ENCODE data around the gene MON2.

DNA sequence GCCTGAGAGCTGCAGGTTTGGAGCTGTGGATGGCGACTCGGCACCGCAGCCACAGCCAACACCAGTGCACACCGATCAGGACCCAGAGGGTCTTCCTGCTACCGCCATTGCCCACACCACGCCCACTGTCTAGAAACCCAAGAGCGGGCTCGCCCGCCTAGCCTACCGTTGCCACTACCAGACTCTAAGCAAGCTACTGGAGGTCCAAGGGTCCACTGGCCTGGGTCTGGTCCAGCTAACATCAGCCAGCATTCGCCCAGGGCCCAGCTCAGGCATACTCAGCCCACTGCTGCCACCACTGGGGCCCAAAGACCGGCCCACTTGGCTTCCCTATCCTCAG lies 30.5 kb upstream of the MON2 start:
- no peak for TF ChIP-seq POLR2AphosphoS5 (IDR thresholded peaks at IDR 0.05; ENCODE audit: low read depth, low read length)
- TF ChIP-seq, protein P1, sequence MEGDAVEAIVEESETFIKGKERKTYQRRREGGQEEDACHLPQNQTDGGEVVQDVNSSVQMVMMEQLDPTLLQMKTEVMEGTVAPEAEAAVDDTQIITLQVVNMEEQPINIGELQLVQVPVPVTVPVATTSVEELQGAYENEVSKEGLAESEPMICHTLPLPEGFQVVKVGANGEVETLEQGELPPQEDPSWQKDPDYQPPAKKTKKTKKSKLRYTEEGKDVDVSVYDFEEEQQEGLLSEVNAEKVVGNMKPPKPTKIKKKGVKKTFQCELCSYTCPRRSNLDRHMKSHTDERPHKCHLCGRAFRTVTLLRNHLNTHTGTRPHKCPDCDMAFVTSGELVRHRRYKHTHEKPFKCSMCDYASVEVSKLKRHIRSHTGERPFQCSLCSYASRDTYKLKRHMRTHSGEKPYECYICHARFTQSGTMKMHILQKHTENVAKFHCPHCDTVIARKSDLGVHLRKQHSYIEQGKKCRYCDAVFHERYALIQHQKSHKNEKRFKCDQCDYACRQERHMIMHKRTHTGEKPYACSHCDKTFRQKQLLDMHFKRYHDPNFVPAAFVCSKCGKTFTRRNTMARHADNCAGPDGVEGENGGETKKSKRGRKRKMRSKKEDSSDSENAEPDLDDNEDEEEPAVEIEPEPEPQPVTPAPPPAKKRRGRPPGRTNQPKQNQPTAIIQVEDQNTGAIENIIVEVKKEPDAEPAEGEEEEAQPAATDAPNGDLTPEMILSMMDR (IDR thresholded peaks at IDR 0.05; ENCODE audit: control extremely low read depth in 1 of 3, insufficient read depth in 1 of 3, low read depth in 1 of 3, low read length in 3 of 3) = no peak
- no peak for TF ChIP-seq GABPA (IDR thresholded peaks at IDR 0.05; ENCODE audit: borderline replicate concordance, insufficient read depth, low read length)
- TF ChIP-seq POU5F1 (IDR thresholded peaks at IDR 0.05; ENCODE audit: low read depth, low read length) = no peak
- TF ChIP-seq EZH2 (IDR thresholded peaks at IDR 0.05; ENCODE audit: low read depth, low read length, severe bottlenecking) = no peak
- TF ChIP-seq SIN3A (conservative IDR thresholded peaks at IDR 0.05 in 1 of 2, IDR thresholded peaks at IDR 0.05 in 1 of 2; ENCODE audit: low read depth in 1 of 2, low read length in 2 of 2) = no peak
- TF ChIP-seq HDAC2 (IDR thresholded peaks at IDR 0.05; ENCODE audit: borderline replicate concordance in 1 of 2, low read depth in 2 of 2, low read length in 2 of 2) = no peak
- no peak for TF ChIP-seq EP300 (IDR thresholded peaks at IDR 0.05; ENCODE audit: borderline replicate concordance in 1 of 2, low read depth in 2 of 2, low read length in 2 of 2)
- TF ChIP-seq POLR2A (IDR thresholded peaks at IDR 0.05; ENCODE audit: control extremely low read depth in 1 of 2, low read depth in 2 of 2, low read length in 2 of 2) = no peak
- TF ChIP-seq YY1 (IDR thresholded peaks at IDR 0.05; ENCODE audit: low read depth, low read length) = no peak
- no peak for TF ChIP-seq JUN (IDR thresholded peaks at IDR 0.05; ENCODE audit: low read depth, low read length)
- TF ChIP-seq RAD21 (IDR thresholded peaks at IDR 0.05 in 1 of 2, conservative IDR thresholded peaks at IDR 0.05 in 1 of 2; ENCODE audit: low read depth in 2 of 2, low read length in 2 of 2) = no peak
- TF ChIP-seq BRCA1 (IDR thresholded peaks at IDR 0.05; ENCODE audit: low read depth, low read length) = no peak
